CD14-positive monocyte (primary cell): Measurements from ENCODE around the gene DCLK2. TPM values are rescaled to one million over a fixed set of nuclear protein-coding genes. Genes with fewer than 3 reads are reported as not detected.

Experiments
- DNase-seq, 3 donors: peaks; one replicate each; pipeline ENCODE4 v3.0.0-alpha.2; 2011 to 2022
- H2AFZ ChIP-seq: 2 replicates; pipeline ENCODE4 v1.6.0; 2012; ENCODE audit warnings: mild to moderate bottlenecking, low read depth, low read length, inconsistent platforms; ENCODE audit not compliant: insufficient read depth, poor library complexity, severe bottlenecking
- H3K27ac ChIP-seq, 2 donors: 1 replicate in 1 of 2; 2 replicates in 1 of 2; pipeline ENCODE4 v1.5.1; 2012 to 2013; ENCODE audit warnings: low read length in 2 of 2, control low read depth in 1 of 2, inconsistent platforms in 1 of 2, low read depth in 1 of 2, mild to moderate bottlenecking in 1 of 2
- H3K27me3 ChIP-seq, 2 donors: one replicate each; pipeline versions ENCODE4 v1.6.0 to v1.6.1; 2011 to 2013; ENCODE audit warnings: low read length in 2 of 2; ENCODE audit not compliant: control insufficient read depth in 2 of 2, insufficient read depth in 2 of 2
- H3K36me3 ChIP-seq, 2 donors: replicated peaks in 1 of 2; 1 replicate in 1 of 2; 2 replicates in 1 of 2; pipeline versions ENCODE4 v1.5.1 to v1.6.1; 2012 to 2013; ENCODE audit warnings: low read length in 2 of 2, control low read depth in 1 of 2, inconsistent platforms in 1 of 2, mild to moderate bottlenecking in 1 of 2; ENCODE audit not compliant: insufficient read depth in 2 of 2, control insufficient read depth in 1 of 2
- H3K4me1 ChIP-seq, 2 donors: 1 replicate in 1 of 2; 2 replicates in 1 of 2; pipeline versions ENCODE4 v1.5.1 to v1.6.1; 2012 to 2013; ENCODE audit warnings: low read length in 2 of 2, control low read depth in 1 of 2, inconsistent platforms in 1 of 2, mild to moderate bottlenecking in 1 of 2, moderate library complexity in 1 of 2; ENCODE audit not compliant: insufficient read depth in 2 of 2, control insufficient read depth in 1 of 2
- H3K4me2 ChIP-seq: replicated peaks from 2 replicates; pipeline ENCODE3; 2012; ENCODE audit warnings: low read length, moderate library complexity, mild to moderate bottlenecking; ENCODE audit not compliant: poor library complexity, severe bottlenecking; ENCODE audit errors: extremely low read depth
- H3K4me3 ChIP-seq, 3 experiments: fragments of 200-600 bp in 1 of 3; sonication (generic) in 1 of 3; replicated peaks in 1 of 3; 1 replicate in 2 of 3; 2 replicates in 1 of 3; pipeline ENCODE4 v1.5.1; 2011 to 2013; ENCODE audit warnings: low read length in 3 of 3, mild to moderate bottlenecking in 3 of 3, control low read depth in 2 of 3, low read depth in 2 of 3, inconsistent platforms in 1 of 3, moderate library complexity in 1 of 3
- H3K79me2 ChIP-seq: 2 replicates; pipeline ENCODE4 v1.6.0; 2012; ENCODE audit warnings: mild to moderate bottlenecking, control low read depth, inconsistent platforms, low read length, moderate library complexity; ENCODE audit not compliant: insufficient read depth
- H3K9ac ChIP-seq: 2 replicates; pipeline ENCODE4 v1.6.0; 2017; ENCODE audit warnings: low read length, mild to moderate bottlenecking; ENCODE audit not compliant: insufficient read depth, poor library complexity, severe bottlenecking
- H3K9me3 ChIP-seq, 2 donors: replicated peaks in 1 of 2; 1 replicate in 1 of 2; 2 replicates in 1 of 2; pipeline versions ENCODE4 v1.5.1 to v1.6.1; 2012 to 2013; ENCODE audit warnings: low read length in 2 of 2, control low read depth in 1 of 2; ENCODE audit not compliant: control insufficient read depth in 1 of 2, insufficient read depth in 1 of 2
- H4K20me1 ChIP-seq: 2 replicates; pipeline ENCODE4 v1.6.0; 2012; ENCODE audit warnings: mild to moderate bottlenecking, low read length, control low read depth, moderate library complexity; ENCODE audit not compliant: insufficient read depth
- H3K27ac Mint-ChIP-seq, 7 donors: one replicate each; pipeline ENCODE4 v1.8.0; 2020; ENCODE audit warnings: mild to moderate bottlenecking in 7 of 7, mixed read lengths in 7 of 7, moderate library complexity in 6 of 7, inconsistent platforms in 2 of 7
- H3K27me3 Mint-ChIP-seq, 3 donors: one replicate each; pipeline ENCODE4 v1.8.0; 2021 to 2022; ENCODE audit warnings: low read depth in 3 of 3, mild to moderate bottlenecking in 3 of 3, mixed read lengths in 3 of 3, moderate library complexity in 3 of 3, inconsistent platforms in 1 of 3
- H3K36me3 Mint-ChIP-seq, 2 donors: one replicate each; pipeline ENCODE4 v1.8.0; 2020; ENCODE audit warnings: mixed read lengths in 2 of 2, inconsistent platforms in 1 of 2, mild to moderate bottlenecking in 1 of 2
- H3K4me1 Mint-ChIP-seq: one replicate; pipeline ENCODE4 v1.8.0; 2020; ENCODE audit warnings: mild to moderate bottlenecking, mixed read lengths
- H3K4me3 Mint-ChIP-seq, 2 donors: one replicate each; pipeline ENCODE4 v1.8.0; 2020; ENCODE audit warnings: mild to moderate bottlenecking in 2 of 2, mixed read lengths in 2 of 2, moderate library complexity in 1 of 2
- H3K9me3 Mint-ChIP-seq, 7 donors: one replicate each; pipeline ENCODE4 v1.8.0; 2020 to 2022; ENCODE audit warnings: mixed read lengths in 7 of 7, mild to moderate bottlenecking in 6 of 7, moderate library complexity in 6 of 7, inconsistent platforms in 2 of 7
- CTCF ChIP-seq: fragments of 200-600 bp; IDR thresholded peaks from one replicate; pipeline ENCODE4 v1.8.0; 2022; ENCODE audit warnings: antibody characterized with exemption, mild to moderate bottlenecking
- WGBS: methylation state at CpG from one replicate; pipeline ENCODE4 v1.1.5; 2013; ENCODE audit warnings: missing lambda C conversion rate; ENCODE audit not compliant: insufficient coverage; 5-methylcytosine and 5-hydroxymethylcytosine counted together
- intact Hi-C, 2 donors: fragments of 100-400 bp; cut with micrococcal nuclease; formaldehyde crosslinking; loops; one replicate each; pipeline versions ENCODE4 v1.15.0 to v1.15.1; 2023
- polyA plus RNA-seq, 3 donors: library from polyadenylated mRNA; depleted of rRNA in 1 of 3; unstranded in 2 of 3; stranded (reverse) in 1 of 3; fragments of 300-500 nt in 2 of 3; fragments of >200 nt in 1 of 3; fragmentation: Illumina TruSeq in 2 of 3; gene quantifications; 1 replicate in 2 of 3; 2 replicates in 1 of 3; pipeline ENCODE4 v1.2.3, GENCODE V29; 2012 to 2021

DCLK2 gene
- polyA plus RNA-seq, 3 donors: 0.13 TPM; not detected in 2

GRCh38 chr4:150207871-150208270 lies 129.6 kb downstream of the DCLK2 start:
- Histone ChIP-seq H3K9ac (no peak overlapping the region), H3K4me3 (no peak overlapping the region), H4K20me1 (no peaks in the 10 kb centered on the region), H3K9me3 (no peaks in the 10 kb centered on the region), H3K36me3 (no peaks in the 10 kb centered on the region), H3K27me3 (no peaks in the 10 kb centered on the region), H3K27ac (no peak overlapping the region), H3K4me2 (no peak overlapping the region), H3K79me2 (no peaks in the 10 kb centered on the region), H2AFZ (no peak overlapping the region), H3K4me1 (no peaks in the 10 kb centered on the region)
- no peaks in the 10 kb centered on the region for H3K9me3 Mint-ChIP-seq
- no peaks in the 10 kb centered on the region for H3K36me3 Mint-ChIP-seq
- no peak for TF ChIP-seq CTCF
- H3K27me3 Mint-ChIP-seq: peaks cover 0 to 5% (median 2%) of the 10 kb centered on the region in 3 donors
- H3K4me3 Mint-ChIP-seq: no peak overlapping the region
- intact Hi-C loops: loop anchor here in 1 of 2 donors (10.0 kb wide), 1 partner anchor 203 kb away; no protein-coding TSS in a partner anchor
- H3K4me1 Mint-ChIP-seq: no peaks in the 10 kb centered on the region
- no peak for DNase-seq
- WGBS: 100% methylated on average over 2 of the region's 2 CpGs
- H3K27ac Mint-ChIP-seq: peak overlapping the region in 1 of 7 donors; percentile 72

- Mint-ChIP-seq H3K27ac (no peak overlapping the region), H3K9me3 (no peaks in the 10 kb centered on the region), H3K4me3 (no peak overlapping the region), H3K4me1 (no peaks in the 10 kb centered on the region), H3K36me3 (no peaks in the 10 kb centered on the region), H3K27me3 (peaks cover 0 to 5% (median 2%) of the 10 kb centered on the region in 3 donors)
- no peaks in the 10 kb centered on the region for H3K9me3 ChIP-seq
- H3K27ac ChIP-seq: no peak overlapping the region
- no peaks in the 10 kb centered on the region for H3K4me1 ChIP-seq
- no peaks in the 10 kb centered on the region for H4K20me1 ChIP-seq
- intact Hi-C loops: loop anchor here in 1 of 2 donors (10.0 kb wide), 1 partner anchor 204 kb away; no protein-coding TSS in a partner anchor
- no peaks in the 10 kb centered on the region for H3K36me3 ChIP-seq
- no peak overlapping the region for H2AFZ ChIP-seq
- H3K9ac ChIP-seq: no peak overlapping the region
- DNase-seq: peak in 1 of 3 donors; percentile 10
- WGBS: 100% methylated on average over 2 of the region's 6 CpGs
- TF ChIP-seq CTCF: peak; percentile 36
- H3K4me3 ChIP-seq: no peak overlapping the region
- no peak overlapping the region for H3K4me2 ChIP-seq
- H3K27me3 ChIP-seq: no peaks in the 10 kb centered on the region
- H3K79me2 ChIP-seq: no peaks in the 10 kb centered on the region
Observed at GRCh38 chr4:150209140-150209829, 131.0 kb downstream of the DCLK2 start.
